H9 (cell line): ENCODE measurements around the gene ARNT2. TPM values are rescaled to one million over a fixed set of nuclear protein-coding genes. Genes with fewer than 3 reads are reported as not detected.

ENCODE experiments used
- DNase-seq: peaks from one replicate; pipeline ENCODE4 v3.0.0-alpha.2; 2017
- H2AFZ ChIP-seq: one replicate; pipeline ENCODE4 v1.6.1; 2013; ENCODE audit warnings: mild to moderate bottlenecking, low read length, control low read depth, moderate library complexity
- H2AK5ac ChIP-seq: 2 replicates; pipeline ENCODE4 v1.6.1; 2013; ENCODE audit warnings: low read length, control low read depth, mixed read lengths; ENCODE audit not compliant: insufficient read length
- H2BK120ac ChIP-seq: one replicate; pipeline ENCODE4 v1.6.1; 2013; ENCODE audit warnings: low read depth, mild to moderate bottlenecking, low read length, control low read depth, inconsistent platforms; ENCODE audit not compliant: poor library complexity, severe bottlenecking
- H2BK12ac ChIP-seq: 2 replicates; pipeline ENCODE4 v1.6.1; 2013; ENCODE audit warnings: low read length, control low read depth, mixed read lengths, low read depth; ENCODE audit not compliant: insufficient read length
- H2BK15ac ChIP-seq: 2 replicates; pipeline ENCODE4 v1.6.1; 2013; ENCODE audit warnings: low read depth, low read length, control low read depth
- H2BK20ac ChIP-seq: one replicate; pipeline ENCODE4 v1.6.1; 2013; ENCODE audit warnings: low read depth, mild to moderate bottlenecking, low read length, control low read depth, inconsistent platforms; ENCODE audit not compliant: poor library complexity, severe bottlenecking
- H2BK5ac ChIP-seq: 2 replicates; pipeline ENCODE4 v1.6.1; 2013; ENCODE audit warnings: low read length, control low read depth, mixed read lengths; ENCODE audit not compliant: insufficient read length
- H3K14ac ChIP-seq: 2 replicates; pipeline ENCODE4 v1.6.1; 2013; ENCODE audit warnings: low read length, control low read depth; ENCODE audit not compliant: insufficient read depth
- H3K18ac ChIP-seq: 2 replicates; pipeline ENCODE4 v1.6.1; 2013; ENCODE audit warnings: low read depth, mild to moderate bottlenecking, mixed read lengths, low read length, control low read depth; ENCODE audit not compliant: insufficient read length
- H3K23ac ChIP-seq: 2 replicates; pipeline ENCODE4 v1.6.1; 2013; ENCODE audit warnings: low read length, control low read depth, mixed read lengths, low read depth; ENCODE audit not compliant: insufficient read length
- H3K23me2 ChIP-seq: 2 replicates; pipeline ENCODE4 v1.6.1; 2013; ENCODE audit warnings: low read depth, mild to moderate bottlenecking, mixed read lengths, low read length, control low read depth; ENCODE audit not compliant: insufficient read length, poor library complexity, severe bottlenecking
- H3K27ac ChIP-seq: 2 replicates; pipeline ENCODE4 v1.5.1; 2013; ENCODE audit warnings: low read length, control low read depth, mixed read lengths, low read depth; ENCODE audit not compliant: insufficient read length
- H3K27me3 ChIP-seq: 2 replicates; pipeline ENCODE4 v1.6.1; 2013; ENCODE audit warnings: low read length, control low read depth, inconsistent platforms; ENCODE audit not compliant: insufficient read depth
- H3K4ac ChIP-seq: 2 replicates; pipeline ENCODE4 v1.6.1; 2013; ENCODE audit warnings: low read depth, mild to moderate bottlenecking, control low read depth, inconsistent platforms, low read length, moderate library complexity
- H3K4me1 ChIP-seq: 2 replicates; pipeline ENCODE4 v1.6.1; 2013; ENCODE audit warnings: low read length, control low read depth, inconsistent platforms; ENCODE audit not compliant: insufficient read depth
- H3K4me2 ChIP-seq: 2 replicates; pipeline ENCODE4 v1.6.1; 2013; ENCODE audit warnings: low read length, control low read depth, mixed read lengths; ENCODE audit not compliant: insufficient read length, insufficient read depth
- H3K56ac ChIP-seq: 2 replicates; pipeline ENCODE4 v1.6.1; 2013; ENCODE audit warnings: low read depth, mild to moderate bottlenecking, mixed read lengths, low read length, control low read depth; ENCODE audit not compliant: insufficient read length
- H3K79me1 ChIP-seq: 2 replicates; pipeline ENCODE4 v1.6.1; 2013; ENCODE audit warnings: low read depth, mild to moderate bottlenecking, moderate library complexity, low read length, control low read depth, inconsistent platforms; ENCODE audit not compliant: insufficient read depth, poor library complexity, severe bottlenecking
- H3K79me2 ChIP-seq: 2 replicates; pipeline ENCODE4 v1.6.1; 2013; ENCODE audit warnings: low read length, control low read depth, inconsistent platforms; ENCODE audit not compliant: insufficient read depth
- H3K9ac ChIP-seq: 2 replicates; pipeline ENCODE4 v1.6.1; 2013; ENCODE audit warnings: low read length, control low read depth, mixed read lengths; ENCODE audit not compliant: insufficient read length; ENCODE audit errors: extremely low read depth
- H3K9me3 ChIP-seq: one replicate; pipeline ENCODE4 v1.6.1; 2013; ENCODE audit warnings: low read depth, low read length, inconsistent platforms; ENCODE audit not compliant: control insufficient read depth
- H3T11ph ChIP-seq: one replicate; pipeline ENCODE4 v1.6.1; 2013; ENCODE audit warnings: mild to moderate bottlenecking, low read length, control low read depth, inconsistent platforms
- H4K20me1 ChIP-seq: one replicate; pipeline ENCODE4 v1.6.1; 2013; ENCODE audit not compliant: control insufficient read depth, insufficient read length, insufficient read depth
- H4K5ac ChIP-seq: 2 replicates; pipeline ENCODE4 v1.6.1; 2013; ENCODE audit warnings: low read depth, mild to moderate bottlenecking, mixed read lengths, low read length, control low read depth; ENCODE audit not compliant: insufficient read length
- H4K8ac ChIP-seq: replicated peaks from 2 replicates; pipeline ENCODE4 v1.6.1; 2013; ENCODE audit warnings: low read length, control low read depth, mixed read lengths, low read depth; ENCODE audit not compliant: insufficient read length
- H4K91ac ChIP-seq: 2 replicates; pipeline ENCODE4 v1.6.1; 2013; ENCODE audit warnings: low read depth, mild to moderate bottlenecking, moderate library complexity, mixed read lengths, low read length, control low read depth; ENCODE audit not compliant: insufficient read length
- H3K27ac Mint-ChIP-seq, 3 experiments: 2 replicates in 2 of 3; 3 replicates in 1 of 3; pipeline ENCODE4 v1.8.0; 2020 to 2021; ENCODE audit warnings: mixed read lengths in 3 of 3, mild to moderate bottlenecking in 1 of 3, moderate library complexity in 1 of 3
- H3K27me3 Mint-ChIP-seq: 2 replicates; pipeline ENCODE4 v1.8.0; 2021; ENCODE audit warnings: low read depth, mild to moderate bottlenecking, moderate library complexity, mixed read lengths
- H3K36me3 Mint-ChIP-seq, 3 experiments: 2 replicates in 2 of 3; 3 replicates in 1 of 3; pipeline ENCODE4 v1.8.0; 2020 to 2021; ENCODE audit warnings: low read depth in 3 of 3, mixed read lengths in 3 of 3; ENCODE audit not compliant: insufficient read depth in 1 of 3
- H3K4me1 Mint-ChIP-seq, 2 experiments: 2 replicates each; pipeline ENCODE4 v1.8.0; 2020; ENCODE audit warnings: mixed read lengths in 2 of 2
- H3K4me3 Mint-ChIP-seq, 2 experiments: 2 replicates in 1 of 2; 3 replicates in 1 of 2; pipeline ENCODE4 v1.8.0; 2020 to 2021; ENCODE audit warnings: mild to moderate bottlenecking in 2 of 2, mixed read lengths in 2 of 2, moderate library complexity in 1 of 2
- H3K9me3 Mint-ChIP-seq, 2 experiments: 2 replicates in 1 of 2; 3 replicates in 1 of 2; pipeline ENCODE4 v1.8.0; 2020; ENCODE audit warnings: mild to moderate bottlenecking in 2 of 2, mixed read lengths in 2 of 2, moderate library complexity in 1 of 2
- CTCF ChIP-seq: fragments of 200-600 bp; sonication (generic); conservative IDR thresholded peaks from 3 replicates; pipeline ENCODE4 v1.8.0; 2021; ENCODE audit warnings: antibody characterized with exemption, mild to moderate bottlenecking
- WGBS: extraction: QIAGEN DNeasy Blood & Tissue Kit; methylation state at CpG from one replicate; pipeline ENCODE4 v1.1.7; 2013; ENCODE audit warnings: missing lambda C conversion rate, low lambda C conversion rate, mixed read lengths; ENCODE audit not compliant: insufficient read length; ENCODE audit errors: extremely low coverage; 5-methylcytosine and 5-hydroxymethylcytosine counted together
- total RNA-seq: library from RNA; stranded (reverse); gene quantifications from 2 replicates; pipeline ENCODE4 v1.2.1, GENCODE V29; 2021

Gene ARNT2
- total RNA-seq, 1 experiment from 2014 or later: 10.5 TPM

- no peak overlapping the region for H2BK12ac ChIP-seq
- H3K79me1 ChIP-seq: no peaks in the 10 kb centered on the region
- H3K4me3 Mint-ChIP-seq: no peak overlapping the region; a peak in 1 of 5 replicates
- H3K79me2 ChIP-seq: no peaks in the 10 kb centered on the region
- no peak overlapping the region for H2BK15ac ChIP-seq
- no peak overlapping the region for H2AK5ac ChIP-seq
- peaks cover 20% of the 10 kb centered on the region in 2 experiments for H3K4me1 Mint-ChIP-seq
- no peaks in the 10 kb centered on the region for H4K20me1 ChIP-seq
- H3K27ac ChIP-seq: no peak overlapping the region
- no peaks in the 10 kb centered on the region for H3K27me3 Mint-ChIP-seq
- H2BK120ac ChIP-seq: no peak overlapping the region
- H3K4ac ChIP-seq: no peak overlapping the region
- H3K23me2 ChIP-seq: no peaks in the 10 kb centered on the region
- no peak overlapping the region for H4K91ac ChIP-seq
- H2BK5ac ChIP-seq: no peak overlapping the region
- peaks cover 3% of the 10 kb centered on the region; the same call in 1 of the 2 replicates for H3K4me1 ChIP-seq
- no peak overlapping the region; a peak in 1 of 7 replicates for H3K27ac Mint-ChIP-seq
- no peak overlapping the region for H3K4me2 ChIP-seq
- H2AFZ ChIP-seq: no peak overlapping the region
- peaks cover 0 to 10% (median 9%) of the 10 kb centered on the region in 3 experiments; a peak in 6 of 7 replicates for H3K36me3 Mint-ChIP-seq
- H3K23ac ChIP-seq: no peak overlapping the region
- no peaks in the 10 kb centered on the region for H3K9me3 ChIP-seq
- no peak overlapping the region for H3T11ph ChIP-seq
- H3K18ac ChIP-seq: no peak overlapping the region
- DNase-seq: no peak
- H3K56ac ChIP-seq: no peak overlapping the region
- no peak overlapping the region for H3K9ac ChIP-seq
- no peaks in the 10 kb centered on the region for H3K27me3 ChIP-seq
- no peak overlapping the region for H4K5ac ChIP-seq
- H3K14ac ChIP-seq: no peak overlapping the region
- no peak for TF ChIP-seq CTCF
- H3K9me3 Mint-ChIP-seq: no peaks in the 10 kb centered on the region
- H4K8ac ChIP-seq: no peak overlapping the region
- WGBS: no CpG with 5 or more reads among the region's 4 CpGs
- no peak overlapping the region for H2BK20ac ChIP-seq
These were observed 161.8 kb downstream of the ARNT2 start for GRCh38 chr15:80565988-80566387.
